GM12801 (cell line): Measurements from ENCODE around the gene RPP25L.

Experiments used
- TF ChIP-seq, protein P1 (sequence below): IDR thresholded peaks from one replicate; pipeline ENCODE4 v1.5.1; 2011; ENCODE audit warnings: control low read depth; ENCODE audit not compliant: insufficient read length; ENCODE audit errors: extremely low read depth

The RPP25L gene

DNA sequence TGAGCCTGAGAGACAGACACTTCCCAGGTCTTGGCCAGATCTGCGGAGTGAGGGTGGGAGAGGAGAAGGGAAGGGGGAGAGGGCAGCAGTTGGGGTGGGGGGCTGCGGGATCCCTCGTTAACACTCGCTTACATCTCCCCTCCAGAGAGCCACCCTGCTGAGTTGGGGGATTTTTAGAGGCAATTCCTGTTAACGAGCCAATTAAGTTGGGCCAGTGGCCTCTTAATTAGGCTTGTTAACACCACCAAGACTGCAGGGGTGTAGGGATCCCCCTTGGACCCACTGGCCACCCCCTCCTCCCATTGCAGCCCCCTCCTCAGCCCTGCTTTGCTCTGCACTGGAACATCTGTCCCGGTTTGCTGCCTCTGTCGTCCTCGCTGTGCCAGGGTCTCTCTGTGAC, 46.0 kb downstream of the RPP25L start:
- TF ChIP-seq, protein P1, sequence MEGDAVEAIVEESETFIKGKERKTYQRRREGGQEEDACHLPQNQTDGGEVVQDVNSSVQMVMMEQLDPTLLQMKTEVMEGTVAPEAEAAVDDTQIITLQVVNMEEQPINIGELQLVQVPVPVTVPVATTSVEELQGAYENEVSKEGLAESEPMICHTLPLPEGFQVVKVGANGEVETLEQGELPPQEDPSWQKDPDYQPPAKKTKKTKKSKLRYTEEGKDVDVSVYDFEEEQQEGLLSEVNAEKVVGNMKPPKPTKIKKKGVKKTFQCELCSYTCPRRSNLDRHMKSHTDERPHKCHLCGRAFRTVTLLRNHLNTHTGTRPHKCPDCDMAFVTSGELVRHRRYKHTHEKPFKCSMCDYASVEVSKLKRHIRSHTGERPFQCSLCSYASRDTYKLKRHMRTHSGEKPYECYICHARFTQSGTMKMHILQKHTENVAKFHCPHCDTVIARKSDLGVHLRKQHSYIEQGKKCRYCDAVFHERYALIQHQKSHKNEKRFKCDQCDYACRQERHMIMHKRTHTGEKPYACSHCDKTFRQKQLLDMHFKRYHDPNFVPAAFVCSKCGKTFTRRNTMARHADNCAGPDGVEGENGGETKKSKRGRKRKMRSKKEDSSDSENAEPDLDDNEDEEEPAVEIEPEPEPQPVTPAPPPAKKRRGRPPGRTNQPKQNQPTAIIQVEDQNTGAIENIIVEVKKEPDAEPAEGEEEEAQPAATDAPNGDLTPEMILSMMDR = no peak

DNA sequence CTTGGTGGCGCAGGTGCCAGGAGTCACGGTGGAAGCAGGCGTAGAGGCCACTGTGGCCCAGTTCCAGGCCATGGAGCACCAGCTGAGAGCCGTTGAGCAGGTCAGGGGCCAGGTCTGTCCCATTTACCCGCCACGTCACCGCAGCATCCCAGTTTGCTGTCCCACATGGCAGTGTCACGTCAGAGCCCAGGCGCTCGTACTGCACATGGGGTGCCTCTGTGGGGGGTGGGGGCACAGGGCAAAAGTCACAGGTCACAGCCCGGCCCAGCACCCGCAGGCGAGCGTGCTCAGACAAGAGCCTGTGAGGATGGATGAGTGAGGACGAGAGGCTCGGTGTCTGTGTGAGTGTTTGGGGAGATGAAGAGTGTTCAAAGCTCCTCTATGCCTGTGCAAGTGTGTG, 47.3 kb downstream of the RPP25L start:
- TF ChIP-seq, protein P1 = no peak

DNA sequence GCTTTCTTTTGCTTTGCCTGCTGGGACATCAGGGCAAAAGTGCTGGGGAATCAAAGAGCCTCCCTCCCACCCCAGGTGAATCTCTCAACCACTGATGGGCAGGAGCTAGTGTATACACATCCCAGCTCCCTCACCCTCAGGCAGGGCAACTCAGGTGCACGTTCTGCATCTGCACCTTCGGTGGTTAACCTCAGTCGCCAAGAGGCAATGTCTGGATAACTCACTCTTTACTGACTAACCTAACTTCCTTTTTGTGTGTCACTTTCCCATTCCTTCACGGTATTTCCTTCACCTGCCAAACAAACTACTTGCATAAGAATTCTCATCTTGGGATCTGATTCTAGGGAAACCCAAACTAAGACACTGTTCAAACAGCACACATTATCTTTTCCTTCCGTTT, 48.6 kb downstream of the RPP25L start:
- TF ChIP-seq, protein P1 = no peak

- TF ChIP-seq, protein P1 = no peak
Observed at GRCh38 chr9:34562135-34562745, 49.7 kb downstream of the RPP25L start.

GRCh38 chr9:34560599-34561214, 51.2 kb downstream of the RPP25L start:
- TF ChIP-seq, protein P1 = no peak
